ENCODE measurements around the gene USH2A.

USH2A gene

DNA sequence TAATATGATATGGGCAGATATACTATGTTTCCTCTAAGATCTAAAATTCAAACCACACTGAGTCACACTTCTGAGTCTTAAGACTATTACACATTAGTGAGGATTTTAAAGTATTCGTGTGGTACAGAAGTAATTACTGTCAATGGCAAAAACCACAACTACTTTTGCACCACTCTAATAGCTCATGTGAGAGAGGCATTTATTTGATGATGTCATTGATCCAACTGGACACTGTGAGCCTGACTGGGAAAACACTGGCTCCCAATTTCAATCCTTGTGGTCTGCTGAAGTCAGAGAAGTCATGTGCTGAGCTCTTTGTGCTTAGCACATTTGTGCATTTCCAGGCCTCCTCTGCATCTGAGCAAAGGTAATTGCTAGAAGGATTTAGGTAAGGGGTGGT lies 377.8 kb downstream of the USH2A start:
- no peak overlapping the region for H3K4me3 ChIP-seq (ENCODE audit: low read depth, low read length)
- in situ Hi-C loops (cut with HindIII; ENCODE audit: low sequenced_read_pairs), result no loop called here
- TF ChIP-seq, protein P1, sequence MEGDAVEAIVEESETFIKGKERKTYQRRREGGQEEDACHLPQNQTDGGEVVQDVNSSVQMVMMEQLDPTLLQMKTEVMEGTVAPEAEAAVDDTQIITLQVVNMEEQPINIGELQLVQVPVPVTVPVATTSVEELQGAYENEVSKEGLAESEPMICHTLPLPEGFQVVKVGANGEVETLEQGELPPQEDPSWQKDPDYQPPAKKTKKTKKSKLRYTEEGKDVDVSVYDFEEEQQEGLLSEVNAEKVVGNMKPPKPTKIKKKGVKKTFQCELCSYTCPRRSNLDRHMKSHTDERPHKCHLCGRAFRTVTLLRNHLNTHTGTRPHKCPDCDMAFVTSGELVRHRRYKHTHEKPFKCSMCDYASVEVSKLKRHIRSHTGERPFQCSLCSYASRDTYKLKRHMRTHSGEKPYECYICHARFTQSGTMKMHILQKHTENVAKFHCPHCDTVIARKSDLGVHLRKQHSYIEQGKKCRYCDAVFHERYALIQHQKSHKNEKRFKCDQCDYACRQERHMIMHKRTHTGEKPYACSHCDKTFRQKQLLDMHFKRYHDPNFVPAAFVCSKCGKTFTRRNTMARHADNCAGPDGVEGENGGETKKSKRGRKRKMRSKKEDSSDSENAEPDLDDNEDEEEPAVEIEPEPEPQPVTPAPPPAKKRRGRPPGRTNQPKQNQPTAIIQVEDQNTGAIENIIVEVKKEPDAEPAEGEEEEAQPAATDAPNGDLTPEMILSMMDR (IDR thresholded peaks at IDR 0.05; ENCODE audit: low read depth, low read length, missing control alignments), result no peak

DNA sequence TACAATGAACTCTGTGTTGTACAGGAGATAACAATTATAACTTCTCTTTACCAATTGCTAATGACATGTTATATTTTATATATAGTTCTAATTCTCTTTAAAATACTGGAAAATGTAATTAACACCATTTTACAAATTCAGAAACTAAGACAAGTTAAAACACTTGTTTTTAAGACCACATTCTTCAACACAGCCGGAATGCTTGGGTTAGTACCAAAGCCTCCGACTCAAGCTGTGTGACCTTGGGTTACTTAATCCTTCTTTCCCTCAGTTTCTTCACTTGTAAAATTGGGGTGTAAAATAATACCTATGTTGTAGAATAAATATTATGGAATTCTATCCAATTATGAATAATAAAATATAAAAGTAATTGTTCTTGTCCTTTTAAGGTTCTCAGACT lies 378.7 kb downstream of the USH2A start:
- DNase-seq (ENCODE audit: low read depth), result peak; percentile 9
- TF ChIP-seq, protein P1 (IDR thresholded peaks at IDR 0.05; ENCODE audit: low read depth, low read length, missing control alignments), result no peak
- in situ Hi-C loops (cut with HindIII; ENCODE audit: low sequenced_read_pairs), result no loop called here
- no peak overlapping the region for H3K4me3 ChIP-seq (ENCODE audit: low read depth, low read length)

More for the DNA sequence above, 377.8 kb downstream of the USH2A start:
- DNase-seq (ENCODE audit: low read depth), result peak; percentile 98

DNA sequence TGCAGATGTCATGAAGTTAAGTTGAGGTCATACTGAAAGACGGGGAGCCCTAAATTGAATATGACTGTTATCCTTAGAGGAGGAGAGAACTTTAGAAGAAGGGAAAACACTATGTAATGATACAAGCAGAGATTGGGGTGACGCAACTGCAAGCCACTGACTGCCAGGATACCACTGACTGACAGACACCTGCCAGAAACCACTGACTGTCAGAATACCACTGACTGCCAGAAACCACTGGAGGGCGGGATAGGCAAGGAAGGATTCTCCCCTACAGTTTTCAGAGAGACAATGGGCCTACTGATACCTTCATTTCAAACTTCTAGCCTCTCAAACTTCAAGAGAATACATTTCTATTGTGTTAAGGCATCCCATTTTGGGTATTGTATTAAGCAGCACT lies 388.7 kb downstream of the USH2A start:
- in situ Hi-C loops (cut with HindIII; ENCODE audit: low sequenced_read_pairs), result no loop called here
- TF ChIP-seq, protein P1 (IDR thresholded peaks at IDR 0.05; ENCODE audit: low read depth, low read length, missing control alignments), result no peak
- no peak overlapping the region for H3K4me3 ChIP-seq (ENCODE audit: low read depth, low read length)
- no peak for DNase-seq (ENCODE audit: low read depth)

DNA sequence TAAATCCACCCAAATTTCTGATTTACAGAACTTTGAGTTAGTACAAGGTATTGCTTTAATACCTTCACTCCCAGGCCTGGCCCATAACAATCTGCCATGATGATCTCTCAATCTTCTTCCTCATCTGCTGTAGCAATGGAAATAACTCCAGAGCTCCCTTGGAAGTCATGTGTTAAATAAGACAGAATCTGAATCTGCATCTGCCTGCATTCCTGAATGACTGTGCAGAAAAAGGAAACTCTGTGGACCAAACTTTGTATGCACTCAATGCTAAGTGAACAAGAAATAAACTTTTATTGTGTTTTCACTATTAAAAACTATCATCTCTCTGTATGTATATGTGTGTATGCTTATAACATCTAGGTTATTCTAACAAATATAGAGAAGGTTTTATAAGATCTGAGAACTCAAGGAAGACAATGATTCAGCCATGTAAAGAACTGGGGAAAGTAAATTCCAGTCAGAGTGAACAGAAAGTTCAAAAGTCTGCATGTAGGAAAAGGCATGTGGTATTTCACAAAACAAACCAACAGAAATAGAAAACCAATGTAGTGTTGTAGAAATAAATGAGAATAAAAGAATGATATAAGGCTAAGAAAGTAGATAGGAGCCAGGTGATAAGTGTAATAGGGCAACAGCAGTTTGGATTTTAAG lies 390.2 kb downstream of the USH2A start:
- H3K4me3 ChIP-seq (ENCODE audit: low read depth, low read length), result no peak overlapping the region
- TF ChIP-seq, protein P1 (IDR thresholded peaks at IDR 0.05; ENCODE audit: low read depth, low read length, missing control alignments), result no peak
- no peak for DNase-seq (ENCODE audit: low read depth)
- in situ Hi-C loops (cut with HindIII; ENCODE audit: low sequenced_read_pairs), result no loop called here

DNA sequence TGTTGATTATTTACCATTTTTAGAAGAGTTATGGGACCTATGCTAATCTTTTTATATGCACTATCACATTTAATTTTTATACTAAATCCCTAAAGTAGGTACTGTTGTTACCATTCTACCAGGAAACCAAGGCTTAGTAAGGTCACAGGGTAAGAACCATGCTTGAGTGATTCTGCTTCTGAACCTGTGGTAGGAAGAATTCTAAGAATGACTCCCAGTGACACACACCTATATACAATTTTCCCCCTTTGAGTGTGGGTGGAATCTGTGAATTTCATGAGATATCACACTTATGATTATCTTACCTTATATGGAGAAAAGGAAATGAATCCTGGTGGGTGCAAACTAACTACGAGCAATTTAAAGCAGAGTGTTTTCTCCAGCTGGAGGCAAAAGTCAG lies 391.0 kb downstream of the USH2A start:
- TF ChIP-seq, protein P1 (IDR thresholded peaks at IDR 0.05; ENCODE audit: low read depth, low read length, missing control alignments), result no peak
- in situ Hi-C loops (cut with HindIII; ENCODE audit: low sequenced_read_pairs), result no loop called here
- no peak for DNase-seq (ENCODE audit: low read depth)
- H3K4me3 ChIP-seq (ENCODE audit: low read depth, low read length), result no peak overlapping the region

DNA sequence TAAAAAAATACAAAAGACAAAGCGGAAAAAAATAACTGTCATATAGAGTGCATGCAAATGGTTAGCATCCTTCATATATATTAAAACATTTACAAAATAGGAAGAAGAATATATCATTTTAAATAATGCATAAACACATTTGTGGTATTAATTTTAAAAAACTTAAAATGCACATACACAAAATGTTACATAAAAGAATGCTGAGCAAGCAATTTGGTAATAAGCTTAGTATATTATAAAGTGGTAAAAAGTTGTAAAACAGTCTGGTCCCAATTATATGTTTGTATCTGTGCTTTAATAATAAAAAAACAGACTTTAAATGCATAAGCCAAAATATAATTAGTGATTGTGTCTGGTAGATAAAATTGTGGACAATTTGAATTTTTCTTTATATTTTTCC lies 394.6 kb downstream of the USH2A start:
- DNase-seq (ENCODE audit: low read depth), result no peak
- H3K4me3 ChIP-seq (ENCODE audit: low read depth, low read length), result no peak overlapping the region
- in situ Hi-C loops (cut with HindIII; ENCODE audit: low sequenced_read_pairs), result no loop called here
- TF ChIP-seq, protein P1 (IDR thresholded peaks at IDR 0.05; ENCODE audit: low read depth, low read length, missing control alignments), result no peak
